GM18861 (cell line): ENCODE measurements around the gene RIC8A.

Source experiments
- ATAC-seq: cut with Tn5 transposase; IDR thresholded peaks from one replicate; pipeline ENCODE4 v1.9.1; 2021; ENCODE audit not compliant: unreplicated experiment

RIC8A gene

GRCh38 chr11:240315-240714 is 32.8 kb downstream of the RIC8A start:
- ATAC-seq, result no peak

GRCh38 chr11:241634-242033 is 34.1 kb downstream of the RIC8A start:
- no peak for ATAC-seq

- ATAC-seq, result no peak
Observed at GRCh38 chr11:244376-244775, 36.9 kb downstream of the RIC8A start.

- no peak for ATAC-seq
Observed at GRCh38 chr11:249062-249461, 41.6 kb downstream of the RIC8A start.

GRCh38 chr11:250274-250673 is 42.8 kb downstream of the RIC8A start:
- no peak for ATAC-seq

- ATAC-seq, result no peak
Observed at GRCh38 chr11:250740-251299, 43.3 kb downstream of the RIC8A start.

- ATAC-seq, result no peak
Observed at GRCh38 chr11:251550-251949, 44.0 kb downstream of the RIC8A start.

- no peak for ATAC-seq
Observed at GRCh38 chr11:252666-253065, 45.2 kb downstream of the RIC8A start.

- no peak for ATAC-seq
Observed at GRCh38 chr11:253160-253885, 45.8 kb downstream of the RIC8A start.

GRCh38 chr11:253886-254270 is 46.4 kb downstream of the RIC8A start:
- ATAC-seq, result no peak

GRCh38 chr11:255176-255575 is 47.7 kb downstream of the RIC8A start:
- no peak for ATAC-seq

- no peak for ATAC-seq
Observed at GRCh38 chr11:255816-256215, 48.3 kb downstream of the RIC8A start.

GRCh38 chr11:256952-257737 is 49.6 kb downstream of the RIC8A start:
- ATAC-seq, result no peak

GRCh38 chr11:257766-258493 is 50.4 kb downstream of the RIC8A start:
- no peak for ATAC-seq

- no peak for ATAC-seq
Observed at GRCh38 chr11:259413-259812, 51.9 kb downstream of the RIC8A start.

GRCh38 chr11:261624-262023 is 54.1 kb downstream of the RIC8A start:
- no peak for ATAC-seq
